ENCODE measurements around the gene MYO9B. TPM values are rescaled to one million over a fixed set of nuclear protein-coding genes. Genes with fewer than 3 reads are reported as not detected.
A peak's percentile ranks its signal among the peaks of the same experiment; 100 is the strongest.
"Not testable (repeated sequence)": the region's sequence is repeated elsewhere in the genome, so short reads cannot be mapped to it uniquely, and the experiment has no call there.

The MYO9B gene
- total and polyA plus RNA-seq, 2 experiments from 2014 or later = 20.1 to 71.8 TPM

DNA sequence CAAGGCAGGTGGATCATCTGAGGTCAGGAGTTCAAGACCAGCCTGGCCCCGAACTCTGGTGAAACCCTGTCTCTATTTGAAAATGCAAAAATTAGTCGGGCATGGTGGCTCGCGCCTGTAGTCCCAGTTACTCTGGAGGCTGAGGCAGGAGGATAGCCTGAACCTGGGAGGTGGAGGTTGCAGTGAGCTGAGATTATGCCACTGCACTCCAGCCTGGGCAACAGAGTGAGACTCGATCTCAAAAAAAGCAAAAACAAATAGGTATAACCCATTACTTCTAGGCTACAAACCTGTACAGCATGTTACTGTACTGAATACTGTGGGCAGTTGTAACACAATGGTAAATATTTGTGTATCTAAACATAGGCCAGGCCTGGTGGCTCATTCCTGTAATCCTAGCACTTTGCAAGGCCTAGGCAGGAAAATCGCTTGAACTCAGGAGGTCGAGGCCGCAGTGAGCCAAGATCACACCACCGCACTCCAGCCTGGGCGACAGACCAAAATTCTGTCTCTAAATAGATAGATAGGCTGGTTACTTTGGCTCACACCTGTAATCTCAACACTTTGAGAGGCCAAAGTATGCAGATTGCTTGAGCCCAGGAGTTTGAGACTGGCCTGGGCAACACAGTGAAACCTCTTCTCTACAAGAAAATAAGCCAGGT lies 63.5 kb downstream of the MYO9B start:
- in situ Hi-C loops (cut with MboI) = no loop called here
- peaks cover 17% of the 10 kb centered on the region for H3F3A ChIP-seq (ENCODE audit: insufficient read depth)
- H3K27ac ChIP-seq = no peak overlapping the region

DNA sequence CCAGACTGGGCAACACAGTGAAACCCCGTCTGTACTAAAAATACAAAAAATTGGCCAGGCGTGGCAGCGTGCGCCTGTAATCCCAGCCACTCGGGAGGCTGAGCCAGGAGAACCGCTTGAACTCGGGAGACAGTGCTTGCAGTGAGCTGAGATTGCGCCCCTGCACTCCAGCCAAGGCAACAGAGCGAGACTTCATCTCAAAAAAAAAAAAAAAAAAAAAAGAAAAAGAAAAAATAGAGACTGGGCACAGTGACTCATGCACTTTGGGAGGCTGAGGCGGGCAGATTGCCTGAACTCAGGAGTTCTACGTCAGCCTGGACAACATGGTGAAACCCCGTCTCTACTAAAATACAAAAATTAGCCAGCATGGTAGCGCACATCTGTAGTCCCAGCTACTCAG lies 69.2 kb downstream of the MYO9B start:
- H3K79me2 ChIP-seq (ENCODE audit: insufficient read depth) = peaks cover 96% of the 10 kb centered on the region
- H4K20me1 ChIP-seq (ENCODE audit: insufficient read depth); H3K27me3 ChIP-seq (replicated peaks; ENCODE audit: insufficient read depth); H3K36me3 ChIP-seq (ENCODE audit: low read depth); H3K9me2 ChIP-seq (ENCODE audit: insufficient read depth); in situ Hi-C loops (cut with MboI); H3K9me3 ChIP-seq (ENCODE audit: low read depth): not testable (repeated sequence)
- peak overlapping the region; percentile 46 for H3K4me3 ChIP-seq
- DNase-seq = peak; percentile 90
- H3F3A ChIP-seq (ENCODE audit: insufficient read depth) = peaks cover 13% of the 10 kb centered on the region
- peak overlapping the region; percentile 87 for H3K27ac ChIP-seq
- 2 to 7% methylated on average over 12 to 13 of the region's 13 CpGs for WGBS, 2 experiments (ENCODE audit: low coverage in 1 of 2, low lambda C conversion rate in 2 of 2, missing lambda C conversion rate in 2 of 2)
- peaks cover 14% of the 10 kb centered on the region for H3K4me1 ChIP-seq (ENCODE audit: insufficient read depth)
- H3K9ac ChIP-seq = peak overlapping the region; percentile 72
- H2AFZ ChIP-seq = 0 out of 2 replicates have a peak overlapping the region, but pooled peaks have one; percentile 26
- H3K4me2 ChIP-seq (ENCODE audit: unreplicated experiment) = peak overlapping the region; percentile 63

More for the DNA sequence above, 63.5 kb downstream of the MYO9B start:
- Histone ChIP-seq H3K9me2 (ENCODE audit: insufficient read depth) (no peaks in the 10 kb centered on the region), H3K9me3 (ENCODE audit: low read depth) (no peaks in the 10 kb centered on the region), H3K4me1 (ENCODE audit: insufficient read depth) (peaks cover 19% of the 10 kb centered on the region), H3K4me2 (ENCODE audit: unreplicated experiment) (no peak overlapping the region), H2AFZ (no peak overlapping the region), H3K36me3 (ENCODE audit: low read depth) (peaks cover 5% of the 10 kb centered on the region; the same call in 1 of the 2 replicates), H4K20me1 (ENCODE audit: insufficient read depth) (no peaks in the 10 kb centered on the region), H3K79me2 (ENCODE audit: insufficient read depth) (peaks cover 89% of the 10 kb centered on the region), H3K4me3 (no peak overlapping the region), H3K27me3 (replicated peaks; ENCODE audit: insufficient read depth) (no peaks in the 10 kb centered on the region), H3K9ac (no peak overlapping the region)
- TF ChIP-seq EZH2 (IDR thresholded peaks at IDR 0.05; ENCODE audit: insufficient read depth, poor library complexity, severe bottlenecking) (no peak), EZH2phosphoT487 (IDR thresholded peaks at IDR 0.05; ENCODE audit: insufficient read depth, low read depth) (no peak)
- WGBS, 2 experiments (ENCODE audit: low coverage in 1 of 2, low lambda C conversion rate in 2 of 2, missing lambda C conversion rate in 2 of 2) = 95 to 99% methylated on average over 10 of the region's 10 CpGs
- no peak for DNase-seq

DNA sequence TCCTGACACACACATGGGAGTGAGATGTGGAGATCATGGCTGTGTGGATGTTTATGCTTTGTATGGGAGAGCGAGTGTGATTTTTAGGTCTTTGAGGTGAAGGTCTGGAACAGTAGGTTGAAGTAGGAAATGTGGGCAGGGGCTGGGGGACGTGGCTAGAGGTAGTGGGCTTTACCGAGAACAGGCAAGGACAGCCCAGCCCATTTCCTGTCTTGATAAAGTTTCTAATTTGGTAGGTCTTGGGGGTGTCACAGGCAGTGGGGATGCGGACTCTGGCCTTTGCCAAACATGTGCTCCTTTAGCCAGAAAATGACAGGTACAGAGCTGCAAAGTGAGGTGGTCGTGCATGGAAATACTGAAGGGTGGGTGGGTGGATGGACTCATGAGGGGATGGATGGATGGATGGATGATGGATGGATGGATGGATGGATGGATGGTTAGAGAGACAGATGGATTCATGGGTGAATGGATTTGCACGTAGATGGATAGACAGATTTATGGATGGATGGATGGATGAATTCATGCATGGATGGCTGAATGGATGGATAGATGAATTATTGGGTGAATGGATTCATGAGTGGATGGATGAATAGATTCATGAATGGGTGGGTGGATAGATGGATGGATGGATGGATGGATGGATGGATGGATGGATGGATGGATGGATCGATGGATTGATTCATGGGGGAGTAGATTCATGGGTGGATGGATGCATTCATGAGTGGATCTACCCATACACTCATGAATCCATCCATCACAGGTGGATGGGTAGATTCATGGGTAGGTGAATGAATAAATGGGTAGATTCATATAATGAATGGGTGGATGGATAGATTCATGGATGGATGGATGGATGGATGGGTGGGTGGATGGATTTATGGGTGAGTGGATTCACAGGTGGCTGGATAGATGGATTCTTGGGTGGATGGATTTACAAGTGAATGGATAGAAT lies 70.2 kb downstream of the MYO9B start:
- H3K9ac ChIP-seq = peak overlapping the region; percentile 72
- H3K4me2 ChIP-seq (ENCODE audit: unreplicated experiment) = peak overlapping the region; percentile 63
- peaks cover 14% of the 10 kb centered on the region for H3K4me1 ChIP-seq (ENCODE audit: insufficient read depth)
- peaks cover 5% of the 10 kb centered on the region; the same call in 1 of the 2 replicates for H3K36me3 ChIP-seq (ENCODE audit: low read depth)
- in situ Hi-C loops (cut with MboI) = no loop called here
- peaks cover 13% of the 10 kb centered on the region for H3F3A ChIP-seq (ENCODE audit: insufficient read depth)
- no peaks in the 10 kb centered on the region for H4K20me1 ChIP-seq (ENCODE audit: insufficient read depth)
- H3K9me2 ChIP-seq (ENCODE audit: insufficient read depth) = no peaks in the 10 kb centered on the region; the same call in 1 of the 2 replicates
- H3K27ac ChIP-seq = peak overlapping the region; percentile 87
- no peak for TF ChIP-seq EZH2 (IDR thresholded peaks at IDR 0.05; ENCODE audit: insufficient read depth, poor library complexity, severe bottlenecking)
- TF ChIP-seq EZH2phosphoT487 (IDR thresholded peaks at IDR 0.05; ENCODE audit: insufficient read depth, low read depth) = no peak
- WGBS, 2 experiments (ENCODE audit: low coverage in 1 of 2, low lambda C conversion rate in 2 of 2, missing lambda C conversion rate in 2 of 2) = 85 to 88% methylated on average over 7 of the region's 7 CpGs
- no peaks in the 10 kb centered on the region for H3K27me3 ChIP-seq (replicated peaks; ENCODE audit: insufficient read depth)
- H3K4me3 ChIP-seq = no peak overlapping the region; the same call in 1 of the 2 replicates
- no peak overlapping the region for H2AFZ ChIP-seq
- H3K79me2 ChIP-seq (ENCODE audit: insufficient read depth) = peaks cover 95% of the 10 kb centered on the region
- H3K9me3 ChIP-seq (ENCODE audit: low read depth) = no peaks in the 10 kb centered on the region
- no peak for DNase-seq

DNA sequence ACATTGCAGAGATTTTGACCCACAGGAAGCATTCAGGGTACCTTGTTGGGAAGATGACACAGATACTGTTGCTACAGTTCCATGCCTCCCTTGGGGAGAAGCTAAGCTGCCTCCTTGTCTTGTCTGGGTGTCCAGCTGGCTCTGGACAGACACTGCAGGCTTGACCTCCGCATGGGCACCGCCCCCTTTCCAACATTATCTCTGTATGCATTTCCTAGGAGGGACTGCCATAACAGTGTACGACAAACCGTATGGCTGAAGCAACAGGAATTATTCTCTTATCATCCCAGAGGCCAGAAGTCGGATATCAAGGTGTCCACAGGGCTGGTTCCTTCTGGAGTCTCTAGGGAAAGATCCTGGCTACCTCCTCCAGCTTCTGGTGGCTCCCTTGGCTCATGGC lies 72.6 kb downstream of the MYO9B start:
- H3K4me2 ChIP-seq (ENCODE audit: unreplicated experiment) = no peak overlapping the region

More for the DNA sequence above, 72.6 kb downstream of the MYO9B start:
- Histone ChIP-seq H3K4me3 (no peak overlapping the region), H3F3A (ENCODE audit: insufficient read depth) (peaks cover 13% of the 10 kb centered on the region), H2AFZ (no peak overlapping the region), H3K79me2 (ENCODE audit: insufficient read depth) (peaks cover 95% of the 10 kb centered on the region), H4K20me1 (ENCODE audit: insufficient read depth) (no peaks in the 10 kb centered on the region), H3K27me3 (replicated peaks; ENCODE audit: insufficient read depth) (no peaks in the 10 kb centered on the region), H3K9me3 (ENCODE audit: low read depth) (no peaks in the 10 kb centered on the region), H3K27ac (no peak overlapping the region), H3K9ac (no peak overlapping the region), H3K4me1 (ENCODE audit: insufficient read depth) (peaks cover 14% of the 10 kb centered on the region), H3K9me2 (ENCODE audit: insufficient read depth) (no peaks in the 10 kb centered on the region; the same call in 1 of the 2 replicates), H3K36me3 (ENCODE audit: low read depth) (peaks cover 12% of the 10 kb centered on the region; the same call in 1 of the 2 replicates)
- WGBS, 2 experiments (ENCODE audit: low coverage in 1 of 2, low lambda C conversion rate in 2 of 2, missing lambda C conversion rate in 2 of 2) = 96 to 100% methylated on average over 5 of the region's 5 CpGs
- TF ChIP-seq EZH2phosphoT487 (IDR thresholded peaks at IDR 0.05; ENCODE audit: insufficient read depth, low read depth) (no peak), EZH2 (IDR thresholded peaks at IDR 0.05; ENCODE audit: insufficient read depth, poor library complexity, severe bottlenecking) (no peak)
- DNase-seq = no peak
- in situ Hi-C loops (cut with MboI) = no loop called here

Data from GM23248 (cell line).